ENCODE data around the gene GAGE12G. TPM values are rescaled to one million over a fixed set of nuclear protein-coding genes. Genes with fewer than 3 reads are reported as not detected.
A peak's percentile ranks its signal among the peaks of the same experiment; 100 is the strongest.
"Not testable (repeated sequence)": the region's sequence is repeated elsewhere in the genome, so short reads cannot be mapped to it uniquely, and the experiment has no call there.

The GAGE12G gene, protein sequence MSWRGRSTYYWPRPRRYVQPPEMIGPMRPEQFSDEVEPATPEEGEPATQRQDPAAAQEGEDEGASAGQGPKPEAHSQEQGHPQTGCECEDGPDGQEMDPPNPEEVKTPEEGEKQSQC
- total RNA-seq (not detected), polyA plus RNA-seq (not detected)
- long read RNA-seq, donor 1: 0 reads
- long read RNA-seq, donor 2: 0 reads
- long read RNA-seq, donor 3: 0 reads

DNA sequence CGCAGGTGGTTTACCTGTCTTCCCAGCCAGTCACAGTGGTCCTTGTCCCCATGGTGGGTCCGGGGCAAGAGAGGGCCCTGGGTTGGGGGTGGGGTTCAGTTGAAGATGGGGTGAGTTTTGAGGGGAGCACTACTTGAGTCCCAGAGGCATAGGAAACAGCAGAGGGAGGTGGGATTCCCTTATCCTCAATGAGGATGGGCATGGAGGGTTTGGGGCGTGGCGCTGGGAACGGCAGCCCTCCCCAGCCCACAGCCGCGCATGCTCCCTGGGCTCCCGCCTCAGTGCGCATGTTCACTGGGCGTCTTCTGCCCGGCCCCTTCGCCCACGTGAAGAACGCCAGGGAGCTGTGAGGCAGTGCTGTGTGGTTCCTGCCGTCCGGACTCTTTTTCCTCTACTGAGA is at the start of gene GAGE12G:
Gene GAGE12G (plus strand): TSS at position 301 of the 400 bp plus-strand sequence. CDS start 1,155 bp downstream, outside the sequence.
- H3K27me3 ChIP-seq; H3K36me3 ChIP-seq; H3K27ac ChIP-seq; ATAC-seq; H3K4me1 ChIP-seq; intact Hi-C loops (cut with DNase I); DNase-seq; H3K9me3 ChIP-seq; H3K4me3 ChIP-seq: not testable (repeated sequence)
- WGBS, 4 donors: no CpG with 5 or more reads among the region's 16 CpGs

GRCh38 chrX:49531877-49532276 is 38.3 kb upstream of the GAGE12G start, which contains the start of gene GAGE12C:
TSS of gene GAGE12C (plus strand) at chrX:49532177. CDS start at chrX:49533332, 1,155 bp downstream.
- H3K4me3 ChIP-seq; DNase-seq; H3K27ac ChIP-seq; intact Hi-C loops (cut with DNase I); H3K4me1 ChIP-seq; H3K9me3 ChIP-seq; H3K36me3 ChIP-seq; ATAC-seq; H3K27me3 ChIP-seq: not testable (repeated sequence)
- no CpG with 5 or more reads among the region's 16 CpGs for WGBS, 4 donors

DNA sequence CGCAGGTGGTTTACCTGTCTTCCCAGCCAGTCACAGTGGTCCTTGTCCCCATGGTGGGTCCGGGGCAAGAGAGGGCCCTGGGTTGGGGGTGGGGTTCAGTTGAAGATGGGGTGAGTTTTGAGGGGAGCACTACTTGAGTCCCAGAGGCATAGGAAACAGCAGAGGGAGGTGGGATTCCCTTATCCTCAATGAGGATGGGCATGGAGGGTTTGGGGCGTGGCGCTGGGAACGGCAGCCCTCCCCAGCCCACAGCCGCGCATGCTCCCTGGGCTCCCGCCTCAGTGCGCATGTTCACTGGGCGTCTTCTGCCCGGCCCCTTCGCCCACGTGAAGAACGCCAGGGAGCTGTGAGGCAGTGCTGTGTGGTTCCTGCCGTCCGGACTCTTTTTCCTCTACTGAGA is 28.8 kb upstream of the GAGE12G start, which contains the start of gene GAGE12D:
Gene GAGE12D (plus strand): TSS at position 301 of the 400 bp plus-strand sequence. CDS start 1,155 bp downstream, outside the sequence.
- H3K9me3 ChIP-seq; ATAC-seq; H3K4me3 ChIP-seq; H3K4me1 ChIP-seq; H3K36me3 ChIP-seq; intact Hi-C loops (cut with DNase I); DNase-seq; H3K27me3 ChIP-seq; H3K27ac ChIP-seq: not testable (repeated sequence)
- WGBS, 4 donors: no CpG with 5 or more reads among the region's 16 CpGs

DNA sequence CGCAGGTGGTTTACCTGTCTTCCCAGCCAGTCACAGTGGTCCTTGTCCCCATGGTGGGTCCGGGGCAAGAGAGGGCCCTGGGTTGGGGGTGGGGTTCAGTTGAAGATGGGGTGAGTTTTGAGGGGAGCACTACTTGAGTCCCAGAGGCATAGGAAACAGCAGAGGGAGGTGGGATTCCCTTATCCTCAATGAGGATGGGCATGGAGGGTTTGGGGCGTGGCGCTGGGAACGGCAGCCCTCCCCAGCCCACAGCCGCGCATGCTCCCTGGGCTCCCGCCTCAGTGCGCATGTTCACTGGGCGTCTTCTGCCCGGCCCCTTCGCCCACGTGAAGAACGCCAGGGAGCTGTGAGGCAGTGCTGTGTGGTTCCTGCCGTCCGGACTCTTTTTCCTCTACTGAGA is 19.2 kb upstream of the GAGE12G start, which contains the start of gene GAGE12E:
Gene GAGE12E (plus strand): TSS at position 301 of the 400 bp plus-strand sequence. CDS start 1,155 bp downstream, outside the sequence.
- H3K4me1 ChIP-seq; DNase-seq; ATAC-seq; H3K9me3 ChIP-seq; intact Hi-C loops (cut with DNase I); H3K4me3 ChIP-seq; H3K27me3 ChIP-seq; H3K36me3 ChIP-seq; H3K27ac ChIP-seq: not testable (repeated sequence)
- WGBS, 4 donors: no CpG with 5 or more reads among the region's 16 CpGs

DNA sequence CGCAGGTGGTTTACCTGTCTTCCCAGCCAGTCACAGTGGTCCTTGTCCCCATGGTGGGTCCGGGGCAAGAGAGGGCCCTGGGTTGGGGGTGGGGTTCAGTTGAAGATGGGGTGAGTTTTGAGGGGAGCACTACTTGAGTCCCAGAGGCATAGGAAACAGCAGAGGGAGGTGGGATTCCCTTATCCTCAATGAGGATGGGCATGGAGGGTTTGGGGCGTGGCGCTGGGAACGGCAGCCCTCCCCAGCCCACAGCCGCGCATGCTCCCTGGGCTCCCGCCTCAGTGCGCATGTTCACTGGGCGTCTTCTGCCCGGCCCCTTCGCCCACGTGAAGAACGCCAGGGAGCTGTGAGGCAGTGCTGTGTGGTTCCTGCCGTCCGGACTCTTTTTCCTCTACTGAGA is 9.7 kb upstream of the GAGE12G start, which contains the start of gene GAGE12F:
Gene GAGE12F (plus strand): TSS at position 301 of the 400 bp plus-strand sequence. CDS start 1,155 bp downstream, outside the sequence.
- H3K4me1 ChIP-seq; H3K9me3 ChIP-seq; DNase-seq; ATAC-seq; H3K27ac ChIP-seq; H3K4me3 ChIP-seq; H3K27me3 ChIP-seq; intact Hi-C loops (cut with DNase I); H3K36me3 ChIP-seq: not testable (repeated sequence)
- no CpG with 5 or more reads among the region's 16 CpGs for WGBS, 4 donors

GRCh38 chrX:49568728-49569127 is 1.5 kb upstream of the GAGE12G start:
- H3K9me3 ChIP-seq; H3K27ac ChIP-seq; H3K36me3 ChIP-seq; H3K4me3 ChIP-seq; H3K27me3 ChIP-seq; ATAC-seq; intact Hi-C loops (cut with DNase I); H3K4me1 ChIP-seq: not testable (repeated sequence)
- peak in 2 of 5 donors; percentile 5 to 15 for DNase-seq
- no CpG with 5 or more reads among the region's 11 CpGs for WGBS, 4 donors

DNA sequence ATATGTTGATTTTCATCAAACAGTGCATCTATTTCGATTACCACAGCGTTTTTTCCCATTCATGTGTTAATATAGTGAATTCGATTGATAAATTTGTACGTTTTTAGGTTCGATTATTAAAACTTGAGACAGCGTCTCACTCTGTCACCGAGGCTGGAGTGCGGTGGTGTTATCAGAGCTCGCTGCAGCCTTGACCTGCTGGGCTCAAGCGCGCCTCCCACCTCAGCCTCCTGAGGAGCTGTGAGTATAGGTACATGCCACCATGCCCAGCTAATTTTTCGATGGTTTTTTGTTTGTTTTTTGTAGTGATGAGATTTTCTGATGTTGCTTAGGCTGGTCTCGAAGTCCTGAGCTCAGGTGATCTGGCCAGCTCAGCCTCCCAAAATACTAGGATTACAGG is 1.0 kb upstream of the GAGE12G start:
- peak in 1 of 5 donors; percentile 6 for DNase-seq
- ATAC-seq; intact Hi-C loops (cut with DNase I); H3K36me3 ChIP-seq; H3K9me3 ChIP-seq; H3K27me3 ChIP-seq; H3K27ac ChIP-seq; H3K4me3 ChIP-seq; H3K4me1 ChIP-seq: not testable (repeated sequence)
- 88% methylated on average over 10 of the region's 13 CpGs; no CpG with 5 or more reads in 3 of the 4 donors for WGBS, 4 donors

DNA sequence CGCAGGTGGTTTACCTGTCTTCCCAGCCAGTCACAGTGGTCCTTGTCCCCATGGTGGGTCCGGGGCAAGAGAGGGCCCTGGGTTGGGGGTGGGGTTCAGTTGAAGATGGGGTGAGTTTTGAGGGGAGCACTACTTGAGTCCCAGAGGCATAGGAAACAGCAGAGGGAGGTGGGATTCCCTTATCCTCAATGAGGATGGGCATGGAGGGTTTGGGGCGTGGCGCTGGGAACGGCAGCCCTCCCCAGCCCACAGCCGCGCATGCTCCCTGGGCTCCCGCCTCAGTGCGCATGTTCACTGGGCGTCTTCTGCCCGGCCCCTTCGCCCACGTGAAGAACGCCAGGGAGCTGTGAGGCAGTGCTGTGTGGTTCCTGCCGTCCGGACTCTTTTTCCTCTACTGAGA is 9.4 kb downstream of the GAGE12G start, which contains the start of gene GAGE12H:
Gene GAGE12H (plus strand): TSS at position 301 of the 400 bp plus-strand sequence. CDS start 1,155 bp downstream, outside the sequence.
- H3K4me1 ChIP-seq; DNase-seq; H3K27ac ChIP-seq; H3K9me3 ChIP-seq; ATAC-seq; H3K4me3 ChIP-seq; H3K36me3 ChIP-seq; intact Hi-C loops (cut with DNase I); H3K27me3 ChIP-seq: not testable (repeated sequence)
- no CpG with 5 or more reads among the region's 16 CpGs for WGBS, 4 donors

- H3K9me3 ChIP-seq; ATAC-seq; H3K36me3 ChIP-seq; H3K27ac ChIP-seq; intact Hi-C loops (cut with DNase I); H3K4me1 ChIP-seq; DNase-seq; H3K27me3 ChIP-seq; H3K4me3 ChIP-seq: not testable (repeated sequence)
- WGBS, 4 donors: no CpG with 5 or more reads among the region's 16 CpGs
Measured at GRCh38 chrX:49589196-49589595, 19.0 kb downstream of the GAGE12G start, which contains the start of gene GAGE2A. TSS of gene GAGE2A (plus strand) at chrX:49589496. CDS start at chrX:49590651, 1,155 bp downstream.

DNA sequence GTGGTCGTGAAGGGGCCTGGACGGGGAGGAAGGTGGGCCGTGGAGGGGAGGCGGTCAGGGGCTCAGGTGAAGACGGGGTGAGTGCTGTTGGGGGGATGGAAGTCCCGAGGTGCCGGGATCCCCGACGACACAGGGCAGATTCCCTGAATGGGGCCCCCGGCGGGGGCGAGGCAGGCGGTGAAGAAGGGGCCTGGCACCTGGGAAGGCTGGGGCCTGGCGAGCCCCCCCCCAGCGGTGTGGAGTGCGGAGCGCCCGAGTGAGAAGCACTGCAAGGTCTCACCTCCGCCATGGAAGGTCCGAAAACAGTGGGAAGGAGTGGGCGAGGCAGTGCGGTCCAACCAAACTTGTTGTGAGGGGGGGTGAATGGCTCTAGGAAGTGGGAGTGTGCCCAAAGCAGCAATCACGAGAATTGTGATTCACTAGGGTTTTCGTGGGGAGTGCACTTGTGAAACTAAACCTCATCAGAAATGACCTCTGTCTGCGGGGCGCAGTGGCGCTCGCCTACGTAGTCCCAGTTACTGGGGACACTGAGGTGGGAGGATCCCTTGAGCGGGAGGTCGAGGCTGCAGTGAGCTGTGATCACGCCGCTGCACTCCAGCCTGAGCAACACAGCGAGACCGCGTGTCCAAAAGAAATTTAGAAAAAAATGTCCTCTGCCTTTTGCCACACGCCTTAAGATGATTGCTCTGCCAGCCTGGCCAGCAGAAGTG is 19.7 kb downstream of the GAGE12G start:
- ATAC-seq; H3K36me3 ChIP-seq; intact Hi-C loops (cut with DNase I); H3K9me3 ChIP-seq; H3K4me3 ChIP-seq; H3K27me3 ChIP-seq; H3K4me1 ChIP-seq; H3K27ac ChIP-seq: not testable (repeated sequence)
- peak in 4 of 5 donors; percentile 13 to 43 (median 26) for DNase-seq
- 88 to 92% (median 89%) methylated on average over 24 to 33 of the region's 37 CpGs for WGBS, 4 donors

GRCh38 chrX:49590488-49590887 is 20.3 kb downstream of the GAGE12G start:
- intact Hi-C loops (cut with DNase I); H3K36me3 ChIP-seq; ATAC-seq; H3K4me3 ChIP-seq; H3K4me1 ChIP-seq; DNase-seq; H3K9me3 ChIP-seq; H3K27ac ChIP-seq; H3K27me3 ChIP-seq: not testable (repeated sequence)
- WGBS, 4 donors: 85 to 96% (median 91%) methylated on average over 10 to 15 of the region's 17 CpGs
